ENCODE results near the gene PPDPF.
A peak's percentile ranks its signal among the peaks of the same experiment; 100 is the strongest.

The PPDPF gene

GRCh38 chr20:63522091-63522868 is 1.7 kb downstream of the PPDPF start:
- DNase-seq (ENCODE audit: low read depth in 2 of 2), result no peak

- DNase-seq (ENCODE audit: low read depth in 2 of 2), result no peak
These were observed 2.5 kb downstream of the PPDPF start for GRCh38 chr20:63522981-63523611.

DNA sequence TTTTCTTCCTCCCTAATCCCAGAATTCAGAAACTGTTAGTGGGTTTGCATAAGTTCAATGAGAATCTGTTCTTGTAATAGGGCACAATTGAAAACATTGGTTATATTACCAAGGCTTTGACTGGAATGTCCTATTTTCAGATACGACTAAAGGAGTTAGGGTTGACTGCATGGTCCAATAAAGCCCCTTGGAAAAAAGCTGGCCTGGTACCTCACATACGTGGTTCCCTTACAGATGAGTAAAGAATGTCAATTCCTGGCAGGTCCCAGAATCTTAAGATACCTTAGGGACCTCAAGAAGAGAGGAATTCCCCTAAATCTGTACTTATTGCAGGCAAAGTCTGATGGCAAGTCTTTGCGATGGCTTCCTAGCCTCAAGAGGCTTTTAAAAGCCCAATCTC is 4.6 kb downstream of the PPDPF start:
- DNase-seq (ENCODE audit: low read depth in 2 of 2), result no peak

DNA sequence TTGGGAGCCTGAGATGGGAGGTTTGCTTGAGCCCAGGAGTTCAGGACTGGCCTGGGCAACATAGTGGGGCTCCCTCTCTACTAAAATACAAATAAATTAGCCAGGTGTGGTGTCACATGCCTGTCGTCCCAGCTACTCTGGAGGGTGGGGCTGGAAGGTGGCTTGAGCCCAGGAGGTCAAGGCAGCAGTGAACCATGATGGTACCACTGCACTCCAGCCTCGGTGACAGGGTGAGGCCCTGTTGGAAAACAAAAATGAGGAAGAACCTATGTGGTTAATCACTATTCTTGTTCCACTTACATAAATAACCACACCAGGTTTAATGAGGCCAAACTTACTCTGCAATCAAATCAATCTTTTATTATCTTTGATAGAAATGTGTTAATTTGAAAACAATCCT is 5.4 kb downstream of the PPDPF start:
- no peak for DNase-seq (ENCODE audit: low read depth in 2 of 2)

GRCh38 chr20:63527184-63527583 is 6.6 kb downstream of the PPDPF start:
- DNase-seq (ENCODE audit: low read depth in 2 of 2), result no peak

GRCh38 chr20:63529180-63529860 is 8.8 kb downstream of the PPDPF start:
- DNase-seq (ENCODE audit: low read depth in 2 of 2), result no peak

DNA sequence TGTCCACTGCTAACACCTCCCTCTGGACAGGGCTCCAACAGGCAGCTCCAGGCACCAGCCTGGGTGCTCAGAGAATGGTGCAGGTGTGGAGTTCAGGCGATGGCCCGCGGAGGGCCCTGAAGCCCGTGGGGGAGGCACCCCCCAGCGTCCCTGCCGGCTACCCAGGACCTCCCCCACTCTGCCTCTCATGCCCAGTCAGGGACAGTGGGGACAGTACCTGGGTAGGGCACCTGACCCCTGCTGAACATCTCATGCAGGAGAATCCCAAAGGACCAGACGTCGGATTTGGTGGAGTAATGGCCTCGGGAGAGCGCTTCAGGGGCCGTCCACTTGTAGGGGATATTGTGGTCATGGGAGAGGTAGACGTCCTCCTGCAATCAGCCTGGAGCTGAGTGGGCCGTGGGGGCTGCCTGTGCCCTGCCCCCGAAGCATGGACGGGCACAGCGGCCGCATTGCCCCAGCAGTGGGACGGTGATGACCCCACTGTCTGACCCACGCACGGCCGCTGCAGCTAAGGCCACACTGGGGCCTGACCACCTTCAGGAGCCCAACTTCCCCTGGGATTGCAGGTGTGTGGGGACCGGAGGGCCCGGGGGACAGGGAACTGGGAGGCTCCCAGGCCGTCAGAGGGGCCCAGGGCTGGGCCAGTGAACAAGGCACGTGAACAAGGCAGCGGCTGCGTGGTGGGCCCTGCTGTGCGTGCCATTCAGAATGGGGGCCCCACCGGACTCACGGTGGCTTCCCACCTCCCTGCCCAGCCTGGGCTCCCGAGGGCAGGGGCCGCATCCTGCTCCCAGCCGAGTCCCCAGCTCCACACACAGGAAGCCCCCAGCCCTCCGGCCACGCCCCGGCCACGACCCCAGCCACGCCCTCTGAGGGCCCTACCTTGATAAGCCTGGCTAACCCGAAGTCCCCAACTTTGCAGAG is 9.6 kb downstream of the PPDPF start:
- DNase-seq (ENCODE audit: low read depth in 2 of 2), result no peak

GRCh38 chr20:63530788-63531160 is 10.2 kb downstream of the PPDPF start:
- DNase-seq (ENCODE audit: low read depth in 2 of 2), result no peak

- no peak for DNase-seq (ENCODE audit: low read depth in 2 of 2)
These were observed 11.3 kb downstream of the PPDPF start for GRCh38 chr20:63531686-63532448.

GRCh38 chr20:63532449-63532971 is 11.9 kb downstream of the PPDPF start:
- DNase-seq (ENCODE audit: low read depth in 2 of 2), result no peak

DNA sequence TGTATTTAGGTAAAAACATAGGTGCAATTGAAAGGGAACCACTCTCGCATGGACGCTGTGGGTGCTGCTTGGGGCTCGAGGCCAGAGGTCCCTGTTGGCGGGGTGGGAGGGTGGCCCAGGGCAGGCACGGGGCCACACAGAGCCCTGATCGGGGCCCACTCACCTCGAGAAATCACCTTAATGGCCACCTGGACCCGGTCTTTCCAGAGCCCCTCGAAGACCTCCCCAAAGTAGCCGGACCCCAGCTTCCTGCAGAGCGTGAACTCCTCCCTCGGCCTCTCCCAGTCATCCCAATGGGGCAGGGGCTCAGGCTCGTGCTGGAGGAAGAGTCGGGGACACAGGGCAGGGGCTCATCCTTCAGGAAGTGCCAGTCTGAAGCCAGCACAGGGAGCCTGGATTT is 12.8 kb downstream of the PPDPF start:
- DNase-seq (ENCODE audit: low read depth in 2 of 2), result no peak

DNA sequence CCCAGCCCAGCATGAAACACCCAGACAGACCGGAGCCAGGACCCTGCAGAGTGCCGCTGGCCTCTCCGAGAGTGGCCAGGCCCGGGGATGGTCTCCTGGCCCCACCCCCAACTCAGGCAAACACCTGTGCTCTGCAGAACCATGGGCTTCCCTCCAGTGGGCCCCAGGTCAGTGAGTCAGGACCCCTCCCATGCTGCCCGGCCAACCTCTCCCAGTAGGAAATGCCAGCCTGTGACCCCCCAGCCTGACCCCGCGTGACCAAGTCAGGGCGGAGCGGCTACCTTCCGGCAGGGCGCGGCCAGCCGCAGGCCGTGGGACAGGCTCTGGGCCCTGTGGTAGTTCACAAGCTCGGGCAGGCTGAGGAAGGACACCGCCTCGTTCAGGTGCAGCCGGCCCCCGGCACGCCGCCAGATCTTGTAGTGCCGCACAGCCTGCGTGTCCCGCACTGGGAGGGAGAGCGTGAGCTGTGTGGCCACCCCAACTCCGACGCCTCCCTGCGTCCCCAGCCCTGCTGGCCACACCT is 13.4 kb downstream of the PPDPF start:
- DNase-seq (ENCODE audit: low read depth in 2 of 2), result no peak

- no peak for DNase-seq (ENCODE audit: low read depth in 2 of 2)
These were observed 13.9 kb downstream of the PPDPF start for GRCh38 chr20:63534427-63534830.

GRCh38 chr20:63534831-63535651 is 14.5 kb downstream of the PPDPF start:
- DNase-seq (ENCODE audit: low read depth in 2 of 2), result no peak

DNA sequence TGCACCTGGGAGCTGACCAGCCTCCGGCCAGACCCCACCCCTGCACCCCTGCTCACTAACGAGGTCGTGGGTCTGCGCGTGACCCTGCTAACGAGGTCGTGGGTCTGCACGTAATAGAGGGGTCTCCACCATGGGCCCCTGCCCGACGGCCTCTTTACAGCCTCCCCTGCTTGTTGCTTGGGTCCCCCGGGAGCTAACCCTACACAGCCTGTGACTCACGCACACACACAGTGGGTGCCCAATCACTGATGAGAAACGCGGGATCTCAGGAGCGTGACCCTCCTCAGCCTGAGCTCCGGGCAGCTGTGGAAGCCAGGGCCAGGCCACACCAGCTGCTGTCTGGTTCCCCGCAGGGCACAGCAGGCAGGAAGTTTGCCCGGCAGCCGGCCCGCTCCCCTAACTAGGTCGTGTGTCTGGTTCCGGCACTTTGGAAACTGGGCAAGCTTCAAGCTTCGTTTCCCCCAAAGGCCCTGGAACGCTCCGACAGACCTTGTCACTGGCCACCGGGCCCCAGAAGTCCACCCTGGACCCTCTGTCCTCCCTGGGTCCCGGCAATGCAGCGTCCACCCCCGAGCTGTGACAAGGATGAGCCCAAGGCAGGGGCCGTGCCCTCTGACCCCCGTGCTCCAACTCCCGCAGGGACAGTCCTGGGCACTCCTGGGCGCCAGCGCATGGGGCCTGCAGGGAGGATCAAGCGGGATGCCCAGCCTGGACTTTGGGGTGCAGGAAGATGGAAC is 15.8 kb downstream of the PPDPF start:
- no peak for DNase-seq (ENCODE audit: low read depth in 2 of 2)

DNA sequence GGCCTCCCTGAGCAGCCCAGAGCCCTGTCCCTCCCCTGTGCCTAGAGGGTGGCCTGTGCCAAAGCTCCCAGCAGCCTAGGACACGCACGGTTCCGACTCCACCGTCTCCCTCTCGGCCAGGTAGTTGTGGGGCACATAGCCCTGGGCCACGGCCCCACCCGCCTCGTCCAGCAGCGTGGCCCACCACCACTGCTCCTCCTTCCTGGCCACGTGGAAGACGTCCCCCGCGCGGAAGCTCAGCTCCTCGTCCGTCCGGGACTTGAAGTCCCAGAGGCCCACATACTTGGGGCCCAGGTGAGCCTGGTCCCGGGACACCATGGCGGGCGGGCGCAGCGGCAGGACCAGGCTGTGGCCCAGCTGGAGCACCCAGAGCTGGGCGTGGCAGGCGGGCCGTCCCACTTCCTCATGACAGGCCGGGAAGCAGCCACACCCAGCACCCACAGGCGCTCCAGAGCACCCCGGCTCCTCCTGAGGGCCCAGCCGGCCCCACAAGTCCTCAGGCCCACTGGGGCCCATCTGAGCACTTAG is 16.5 kb downstream of the PPDPF start, which contains the start of gene PTK6:
TSS of gene PTK6 (minus strand) at position 380 of the 528 bp plus-strand sequence. CDS start at position 318, 62 bp downstream.
- DNase-seq (ENCODE audit: low read depth in 2 of 2), result no peak

GRCh38 chr20:63537525-63538203 is 17.1 kb downstream of the PPDPF start:
- peak; percentile 94 for DNase-seq (ENCODE audit: low read depth in 2 of 2)

Data from stimulated activated CD8-positive, alpha-beta memory T cell treated with anti-CD3 and anti-CD28 coated beads, Interleukin-15, amount 100 ng/mL, for 48 hours (primary cell).